DOHH2 (cell line): ENCODE results near the gene TOB1.

Source experiments
- H3F3A ChIP-seq: fragments of 200-600 bp; sonication (generic), shearing (Covaris generic); 2 replicates; pipeline ENCODE4 v1.6.0; 2016; ENCODE audit warnings: antibody characterized with exemption, mild to moderate bottlenecking; ENCODE audit not compliant: control insufficient read depth, insufficient read depth
- H3K27ac ChIP-seq: fragments of 200-600 bp; sonication (generic); 2 replicates; pipeline ENCODE4 v1.5.1; 2014; ENCODE audit warnings: low read depth, mild to moderate bottlenecking, low read length, moderate library complexity
- H3K27me3 ChIP-seq: fragments of 200-600 bp; sonication (generic); 2 replicates; pipeline ENCODE4 v1.6.1; 2014; ENCODE audit warnings: mild to moderate bottlenecking, low read length, mixed read lengths; ENCODE audit not compliant: control insufficient read depth
- H3K36me3 ChIP-seq: fragments of 200-600 bp; sonication (generic); 2 replicates; pipeline ENCODE4 v1.6.1; 2014; ENCODE audit warnings: mild to moderate bottlenecking, low read length, moderate library complexity, mixed read lengths; ENCODE audit not compliant: control insufficient read depth
- H3K4me1 ChIP-seq: fragments of 200-600 bp; sonication (generic); 2 replicates; pipeline ENCODE4 v1.6.1; 2014; ENCODE audit warnings: mild to moderate bottlenecking, low read length, mixed read lengths; ENCODE audit not compliant: control insufficient read depth
- H3K4me2 ChIP-seq: fragments of 200-600 bp; sonication (generic); 2 replicates; pipeline ENCODE4 v1.6.0; 2014; ENCODE audit warnings: mild to moderate bottlenecking, low read length, moderate library complexity
- H3K4me3 ChIP-seq: fragments of 200-600 bp; sonication (generic); 2 replicates; pipeline ENCODE4 v1.5.1; 2014; ENCODE audit warnings: mild to moderate bottlenecking, low read length, mixed read lengths
- H3K79me2 ChIP-seq: fragments of 200-600 bp; sonication (generic); 2 replicates; pipeline ENCODE4 v1.6.1; 2014; ENCODE audit warnings: mild to moderate bottlenecking, low read length, mixed read lengths; ENCODE audit not compliant: control insufficient read depth
- H3K9me2 ChIP-seq: fragments of 200-600 bp; sonication (generic); replicated peaks from 2 replicates; pipeline ENCODE4 v1.6.1; 2014; ENCODE audit warnings: mild to moderate bottlenecking, low read length, mixed read lengths; ENCODE audit not compliant: control insufficient read depth
- H3K9me3 ChIP-seq: fragments of 200-600 bp; sonication (generic); 2 replicates; pipeline ENCODE4 v1.6.1; 2014; ENCODE audit warnings: antibody characterized with exemption, low read length, mixed read lengths; ENCODE audit not compliant: control insufficient read depth, insufficient read depth
- H4K20me1 ChIP-seq: fragments of 200-600 bp; sonication (generic); 2 replicates; pipeline ENCODE4 v1.6.0; 2014; ENCODE audit warnings: low read depth, mild to moderate bottlenecking, antibody characterized with exemption, low read length, moderate library complexity; ENCODE audit not compliant: control insufficient read depth, insufficient read depth
- CTCF ChIP-seq: fragments of 200-600 bp; sonication (generic); IDR thresholded peaks from one replicate; pipeline ENCODE4 v1.5.1; 2014; ENCODE audit warnings: antibody characterized with exemption, mild to moderate bottlenecking, low read depth, low read length; ENCODE audit not compliant: poor library complexity, severe bottlenecking
- EZH2phosphoT487 ChIP-seq: fragments of 200-600 bp; sonication (generic); IDR thresholded peaks from 2 replicates; pipeline ENCODE4 v1.6.1; 2017; ENCODE audit warnings: borderline replicate concordance, mild to moderate bottlenecking, antibody characterized with exemption, low read length, moderate library complexity, mixed read lengths

The TOB1 gene

GRCh38 chr17:50822550-50822949 is 43.6 kb downstream of the TOB1 start:
- H4K20me1 ChIP-seq, result no peaks in the 10 kb centered on the region
- H3K27me3 ChIP-seq, result peaks cover 6% of the 10 kb centered on the region; the same call in 1 of the 2 replicates
- no peaks in the 10 kb centered on the region for H3K4me1 ChIP-seq
- H3K36me3 ChIP-seq, result no peaks in the 10 kb centered on the region
- no peak overlapping the region for H3K27ac ChIP-seq
- no peaks in the 10 kb centered on the region for H3K79me2 ChIP-seq
- TF ChIP-seq EZH2phosphoT487 (no peak), CTCF (no peak)
- no peak overlapping the region for H3K4me2 ChIP-seq
- H3F3A ChIP-seq, result no peaks in the 10 kb centered on the region
- H3K9me3 ChIP-seq, result no peaks in the 10 kb centered on the region
- H3K9me2 ChIP-seq, result no peaks in the 10 kb centered on the region
- no peak overlapping the region for H3K4me3 ChIP-seq

GRCh38 chr17:50820651-50821050 is 45.5 kb downstream of the TOB1 start:
- H3F3A ChIP-seq, result no peaks in the 10 kb centered on the region
- no peak for TF ChIP-seq EZH2phosphoT487
- TF ChIP-seq CTCF, result no peak
- H3K79me2 ChIP-seq, result no peaks in the 10 kb centered on the region
- no peaks in the 10 kb centered on the region for H3K4me1 ChIP-seq
- no peaks in the 10 kb centered on the region for H3K36me3 ChIP-seq
- no peaks in the 10 kb centered on the region for H3K9me2 ChIP-seq
- H3K4me2 ChIP-seq, result no peak overlapping the region
- peaks cover 6% of the 10 kb centered on the region; the same call in 1 of the 2 replicates for H3K27me3 ChIP-seq
- no peaks in the 10 kb centered on the region for H3K9me3 ChIP-seq
- H3K4me3 ChIP-seq, result no peak overlapping the region
- no peaks in the 10 kb centered on the region for H4K20me1 ChIP-seq
- no peak overlapping the region for H3K27ac ChIP-seq

GRCh38 chr17:50818921-50819657 is 47.1 kb downstream of the TOB1 start:
- no peaks in the 10 kb centered on the region for H3F3A ChIP-seq
- TF ChIP-seq EZH2phosphoT487 (no peak), CTCF (no peak)
- H3K9me3 ChIP-seq, result no peaks in the 10 kb centered on the region
- no peak overlapping the region for H3K4me3 ChIP-seq
- H3K4me2 ChIP-seq, result no peak overlapping the region
- H3K79me2 ChIP-seq, result no peaks in the 10 kb centered on the region
- H3K9me2 ChIP-seq, result no peaks in the 10 kb centered on the region
- no peaks in the 10 kb centered on the region for H3K36me3 ChIP-seq
- H3K4me1 ChIP-seq, result no peaks in the 10 kb centered on the region
- no peaks in the 10 kb centered on the region for H4K20me1 ChIP-seq
- no peak overlapping the region for H3K27ac ChIP-seq
- peaks cover 6% of the 10 kb centered on the region; the same call in 1 of the 2 replicates for H3K27me3 ChIP-seq
